Measurements from ENCODE around the gene GNG13. TPM values are rescaled to one million over a fixed set of nuclear protein-coding genes. Genes with fewer than 3 reads are reported as not detected.

Gene GNG13
- total RNA-seq, 3 donors from 2014 or later (not counting 1 experiment from before 2014, with no cell fraction given), result not detected

- Histone ChIP-seq H3K27ac (ENCODE audit: low read length) (no peak overlapping the region), H3K4me1 (ENCODE audit: control insufficient read depth, insufficient read depth, low read length) (no peaks in the 10 kb centered on the region), H3K4me3 (ENCODE audit: low read length) (no peak overlapping the region), H3K36me3 (ENCODE audit: control insufficient read depth, insufficient read depth, low read length) (no peaks in the 10 kb centered on the region), H3K9me3 (ENCODE audit: control insufficient read depth, insufficient read depth, low read length) (no peaks in the 10 kb centered on the region), H3K27me3 (ENCODE audit: control insufficient read depth, insufficient read depth, low read length) (no peaks in the 10 kb centered on the region)
- Mint-ChIP-seq H3K27ac (no peak overlapping the region), H3K27me3 (ENCODE audit: low read depth in 2 of 2) (no peaks in the 10 kb centered on the region), H3K4me3 (no peak overlapping the region), H3K36me3 (no peaks in the 10 kb centered on the region), H3K4me1 (no peaks in the 10 kb centered on the region), H3K9me3 (no peaks in the 10 kb centered on the region)
- intact Hi-C loops (cut with micrococcal nuclease), result no loop called here
- 94% methylated on average over 29 of the region's 29 CpGs for WGBS (ENCODE audit: insufficient coverage)
- no peak for TF ChIP-seq CTCF (IDR thresholded peaks at IDR 0.05)
- DNase-seq (no peak), ATAC-seq (no peak)
Observed at GRCh38 chr16:765488-765865, 35.1 kb downstream of the GNG13 start.

GRCh38 chr16:764848-765487 lies 35.6 kb downstream of the GNG13 start:
- H3K36me3 ChIP-seq (ENCODE audit: control insufficient read depth, insufficient read depth, low read length), result no peaks in the 10 kb centered on the region
- no peaks in the 10 kb centered on the region for H3K36me3 Mint-ChIP-seq
- no peak overlapping the region for H3K4me3 Mint-ChIP-seq
- intact Hi-C loops (cut with micrococcal nuclease), result no loop called here
- no peak overlapping the region for H3K27ac Mint-ChIP-seq
- H3K9me3 ChIP-seq (ENCODE audit: control insufficient read depth, insufficient read depth, low read length), result no peaks in the 10 kb centered on the region
- no peak for DNase-seq
- no peak overlapping the region for H3K4me3 ChIP-seq (ENCODE audit: low read length)
- no peak for TF ChIP-seq CTCF (IDR thresholded peaks at IDR 0.05)
- 92% methylated on average over 38 of the region's 38 CpGs for WGBS (ENCODE audit: insufficient coverage)
- ATAC-seq, result no peak
- H3K27ac ChIP-seq (ENCODE audit: low read length), result no peak overlapping the region
- no peaks in the 10 kb centered on the region for H3K27me3 Mint-ChIP-seq (ENCODE audit: low read depth in 2 of 2)
- H3K27me3 ChIP-seq (ENCODE audit: control insufficient read depth, insufficient read depth, low read length), result no peaks in the 10 kb centered on the region
- H3K9me3 Mint-ChIP-seq, result no peaks in the 10 kb centered on the region
- H3K4me1 ChIP-seq (ENCODE audit: control insufficient read depth, insufficient read depth, low read length), result no peaks in the 10 kb centered on the region
- H3K4me1 Mint-ChIP-seq, result no peaks in the 10 kb centered on the region

- Mint-ChIP-seq H3K27me3 (ENCODE audit: low read depth in 2 of 2) (no peaks in the 10 kb centered on the region), H3K27ac (no peak overlapping the region), H3K4me3 (no peak overlapping the region), H3K36me3 (no peaks in the 10 kb centered on the region), H3K4me1 (no peaks in the 10 kb centered on the region), H3K9me3 (no peaks in the 10 kb centered on the region)
- WGBS (ENCODE audit: insufficient coverage), result 83% methylated on average over 20 of the region's 20 CpGs
- no peak for TF ChIP-seq CTCF (IDR thresholded peaks at IDR 0.05)
- Histone ChIP-seq H3K27ac (ENCODE audit: low read length) (no peak overlapping the region), H3K9me3 (ENCODE audit: control insufficient read depth, insufficient read depth, low read length) (no peaks in the 10 kb centered on the region), H3K36me3 (ENCODE audit: control insufficient read depth, insufficient read depth, low read length) (no peaks in the 10 kb centered on the region), H3K4me3 (ENCODE audit: low read length) (no peak overlapping the region), H3K27me3 (ENCODE audit: control insufficient read depth, insufficient read depth, low read length) (no peaks in the 10 kb centered on the region), H3K4me1 (ENCODE audit: control insufficient read depth, insufficient read depth, low read length) (no peaks in the 10 kb centered on the region)
- intact Hi-C loops (cut with micrococcal nuclease), result no loop called here
- no peak for DNase-seq
- no peak for ATAC-seq
Observed at GRCh38 chr16:764184-764750, 36.3 kb downstream of the GNG13 start.
